ENCODE results near the gene SYT14. TPM values are rescaled to one million over a fixed set of nuclear protein-coding genes. Genes with fewer than 3 reads are reported as not detected.
"Not testable (repeated sequence)": the region's sequence is repeated elsewhere in the genome, so short reads cannot be mapped to it uniquely, and the experiment has no call there.

SYT14 gene
- total RNA-seq: not detected

DNA sequence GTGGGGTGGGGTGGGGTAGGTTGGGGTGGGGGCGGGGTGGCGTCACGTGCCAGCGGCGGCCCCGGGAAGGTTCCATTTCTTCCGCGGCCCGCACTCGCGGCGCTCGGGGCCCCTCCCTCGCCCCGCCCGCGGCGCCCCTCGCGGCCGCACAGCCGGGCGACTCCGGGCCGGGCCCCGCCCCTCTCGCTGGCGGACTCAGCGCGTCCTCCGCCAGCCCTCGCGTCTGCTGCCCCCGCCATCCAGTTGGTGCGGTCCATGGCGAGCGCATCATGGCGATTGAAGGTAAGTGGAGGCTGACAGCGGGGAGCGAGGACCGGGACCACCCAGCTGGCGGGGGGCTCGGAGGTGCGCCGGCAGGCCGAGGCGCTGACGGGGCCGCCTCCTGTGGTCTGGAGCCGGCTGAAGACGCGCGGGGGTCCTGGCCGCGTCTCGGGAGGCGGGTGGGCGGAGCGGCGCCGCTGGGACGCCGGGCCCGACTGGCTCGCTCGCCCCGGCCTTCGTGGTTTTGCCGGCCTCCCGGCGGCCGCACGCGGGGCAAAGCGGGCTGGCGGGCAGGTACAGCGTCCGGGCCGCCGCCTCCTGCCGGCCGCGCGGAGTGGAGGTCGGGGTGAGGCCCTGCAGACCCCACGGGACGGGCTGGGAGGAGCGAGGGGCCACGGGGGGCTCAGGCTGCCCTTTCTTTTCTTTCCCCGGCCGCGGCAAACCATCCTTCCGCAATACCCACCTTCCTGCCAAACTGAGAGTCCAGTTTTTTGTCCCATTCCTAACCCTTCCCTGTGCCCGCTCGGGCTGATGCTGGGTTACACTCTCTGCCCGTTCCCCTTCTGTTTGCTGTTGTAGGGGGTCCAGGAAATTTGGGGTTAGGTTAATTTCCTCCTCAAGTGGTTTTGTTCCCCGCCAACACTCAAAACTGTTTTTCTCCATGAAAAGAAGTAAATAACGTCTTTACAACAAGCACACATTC lies at the start of gene SYT14:
TSS of gene SYT14 (plus strand) at position 222 of the 964 bp plus-strand sequence. CDS start at position 270, 48 bp downstream.
- H3K36me3 Mint-ChIP-seq: peaks cover 27% of the 10 kb centered on the region
- peak in 1 of 2 donors; percentile 43 for ATAC-seq

DNA sequence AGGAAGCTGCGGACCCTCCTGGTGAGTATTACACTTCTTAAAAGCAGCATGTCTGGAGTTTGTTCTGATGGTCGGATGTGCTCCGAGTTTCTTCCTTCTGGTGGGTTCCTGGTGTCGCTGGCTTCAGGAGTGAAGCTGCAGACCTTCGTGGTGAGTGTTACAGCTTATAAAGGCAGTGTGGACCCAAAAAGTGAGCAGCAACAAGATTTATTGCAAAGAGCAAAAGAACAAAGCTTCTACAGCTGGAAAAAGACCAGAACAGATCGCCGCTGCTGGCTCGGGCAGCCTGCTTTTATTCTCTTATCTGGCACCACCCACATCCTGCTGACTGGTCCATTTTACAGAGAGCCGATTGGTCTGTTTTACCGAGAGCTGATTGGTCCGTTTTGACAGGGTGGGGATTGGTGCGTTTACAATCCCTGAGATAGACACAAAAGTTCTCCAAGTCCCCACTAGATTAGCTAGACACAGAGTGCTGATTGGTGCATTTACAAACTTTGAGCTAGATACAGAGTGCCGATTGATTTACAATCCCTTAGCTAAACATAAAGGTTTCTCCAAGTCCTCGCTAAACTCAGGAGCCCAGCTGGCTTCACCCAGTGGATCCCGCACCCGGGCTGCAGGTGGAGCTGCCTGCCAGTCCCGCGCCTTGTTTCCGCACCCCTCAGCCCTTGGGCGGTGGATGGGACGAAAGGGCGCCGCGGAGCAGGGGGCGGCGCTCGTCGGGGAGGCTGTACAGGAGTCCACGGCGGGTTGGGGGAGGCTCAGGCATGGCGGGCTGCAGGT lies 49.5 kb upstream of the SYT14 start:
- peaks cover 0 to 26% of the 10 kb centered on the region in 2 donors for H3K4me1 Mint-ChIP-seq (ENCODE audit: low read depth in 2 of 2)
- not testable (repeated sequence) for H3K36me3 Mint-ChIP-seq, H3K27ac Mint-ChIP-seq

More for the DNA sequence above, at the start of gene SYT14:
- H3K4me3 Mint-ChIP-seq: peak within 1 kb of the TSS; percentile 72
- H3K4me1 Mint-ChIP-seq (ENCODE audit: low read depth in 2 of 2): peaks cover 6 to 9% of the 10 kb centered on the region in 2 donors
- no peak within 1 kb of the TSS for H3K27ac Mint-ChIP-seq
- DNase-seq (ENCODE audit: low spot score): no peak
- H3K9me3 Mint-ChIP-seq: peaks cover 6% of the 10 kb centered on the region
- H3K27me3 Mint-ChIP-seq: peaks cover 36 to 61% of the 10 kb centered on the region in 2 donors

DNA sequence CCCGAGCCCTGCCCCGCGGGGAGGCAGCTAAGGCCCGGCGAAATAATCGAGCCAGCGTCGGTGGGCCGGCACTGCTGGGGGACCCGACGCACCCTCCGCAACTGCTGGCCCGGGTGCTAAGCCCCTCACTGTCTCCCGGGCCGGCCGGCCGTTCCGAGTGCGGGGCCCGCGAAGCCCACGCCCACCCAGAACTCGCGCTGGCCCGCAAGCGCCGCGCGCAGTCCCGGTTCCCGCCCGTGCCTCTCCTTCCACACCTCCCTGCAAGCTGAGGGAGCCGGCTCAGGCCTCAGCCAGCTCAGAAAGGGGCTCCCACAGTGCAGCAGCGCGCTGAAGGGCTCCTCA lies 49.0 kb upstream of the SYT14 start:
- Mint-ChIP-seq H3K36me3 (no peaks in the 10 kb centered on the region), H3K4me3 (no peak overlapping the region), H3K4me1 (ENCODE audit: low read depth in 2 of 2) (peaks cover 0 to 22% of the 10 kb centered on the region in 2 donors), H3K9me3 (no peaks in the 10 kb centered on the region), H3K27me3 (peaks cover 21 to 23% of the 10 kb centered on the region in 2 donors), H3K27ac (no peak overlapping the region)
- ATAC-seq (no peak), DNase-seq (ENCODE audit: low spot score) (no peak)

More for the DNA sequence above, 49.5 kb upstream of the SYT14 start:
- not testable (repeated sequence) for H3K9me3 Mint-ChIP-seq; DNase-seq (ENCODE audit: low spot score); H3K4me3 Mint-ChIP-seq; ATAC-seq
- H3K27me3 Mint-ChIP-seq: peaks cover 16 to 21% of the 10 kb centered on the region in 2 donors

DNA sequence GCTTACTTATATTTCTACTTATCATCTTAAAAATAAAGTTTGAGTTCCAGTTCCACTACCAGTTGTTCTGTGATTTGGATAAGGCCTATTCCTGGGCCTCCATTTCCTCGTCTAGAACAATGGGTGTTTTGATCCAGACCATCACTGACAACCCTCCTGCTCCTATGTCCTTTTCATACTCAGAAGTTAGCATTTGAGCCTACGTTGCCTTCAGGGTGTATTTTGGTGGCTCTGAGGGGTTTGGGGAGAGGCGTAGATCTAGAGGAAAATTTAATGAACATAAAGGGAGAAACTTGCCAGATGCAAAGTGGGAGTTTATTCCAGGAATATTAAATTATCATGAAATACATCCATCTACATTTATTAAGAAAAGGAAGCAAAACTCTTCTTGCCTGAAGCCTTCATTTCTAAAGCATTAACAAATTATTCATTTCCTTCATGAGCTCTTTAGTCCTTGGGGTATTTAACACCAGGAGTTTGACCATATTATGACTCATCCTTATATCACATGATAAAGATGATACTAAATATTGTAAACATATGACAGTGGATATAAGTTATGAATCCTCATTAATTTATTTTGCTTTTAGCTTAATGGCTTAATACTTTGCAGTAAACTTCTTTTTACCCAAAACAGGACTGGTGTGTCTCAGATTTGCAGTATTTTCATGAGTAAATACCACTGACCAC lies 47.2 kb upstream of the SYT14 start:
- ATAC-seq (no peak), DNase-seq (ENCODE audit: low spot score) (no peak)
- Mint-ChIP-seq H3K27ac (no peak overlapping the region), H3K9me3 (no peaks in the 10 kb centered on the region), H3K4me3 (no peak overlapping the region), H3K27me3 (peaks cover 30 to 33% of the 10 kb centered on the region in 2 donors), H3K36me3 (no peaks in the 10 kb centered on the region), H3K4me1 (ENCODE audit: low read depth in 2 of 2) (peaks cover 0 to 12% of the 10 kb centered on the region in 2 donors)

DNA sequence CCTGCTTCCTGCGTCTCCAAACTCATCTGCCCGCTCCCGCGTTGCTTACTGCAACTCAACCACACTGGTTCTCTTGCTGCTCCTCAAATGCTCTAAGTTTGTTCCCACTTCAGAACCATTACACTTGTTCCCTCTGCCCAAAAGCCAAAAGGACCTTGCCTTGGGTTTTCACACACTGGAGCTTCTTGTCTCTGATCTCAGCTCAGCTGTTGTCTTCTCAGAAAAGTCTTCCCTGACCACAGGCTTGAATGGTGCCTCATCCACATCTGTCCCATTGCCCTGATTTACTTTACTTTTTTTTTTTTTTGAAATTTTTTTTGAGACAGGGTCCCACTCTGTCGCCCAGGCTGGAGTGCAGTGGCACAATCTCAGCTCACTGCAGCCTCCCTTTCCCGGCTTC lies 44.3 kb upstream of the SYT14 start:
- no peaks in the 10 kb centered on the region for H3K4me1 Mint-ChIP-seq (ENCODE audit: low read depth in 2 of 2)
- no peak for ATAC-seq
- no peaks in the 10 kb centered on the region for H3K36me3 Mint-ChIP-seq

DNA sequence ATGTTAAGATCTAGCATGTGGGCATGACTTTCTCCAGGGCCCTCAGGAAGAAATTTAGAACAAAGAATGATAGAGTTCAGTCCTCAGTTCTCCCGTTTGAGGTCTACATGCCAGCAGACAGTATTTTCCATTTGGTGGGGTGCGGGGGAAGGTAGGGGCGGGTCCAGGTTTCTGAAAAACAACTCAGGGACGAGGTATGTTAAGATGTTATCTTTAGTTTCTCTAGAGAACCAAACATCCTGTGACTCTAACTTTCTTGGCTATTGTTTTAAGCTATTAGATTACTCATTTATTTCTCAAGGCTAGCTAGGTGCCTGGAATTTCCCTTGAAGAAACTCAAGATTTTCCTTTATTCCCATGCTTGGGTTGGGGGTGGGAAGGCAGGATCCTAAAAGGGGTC lies 42.3 kb upstream of the SYT14 start:
- no peaks in the 10 kb centered on the region for H3K9me3 Mint-ChIP-seq
- H3K4me3 Mint-ChIP-seq: no peak overlapping the region
- no peaks in the 10 kb centered on the region for H3K4me1 Mint-ChIP-seq (ENCODE audit: low read depth in 2 of 2)
- H3K36me3 Mint-ChIP-seq: no peaks in the 10 kb centered on the region
- no peak for DNase-seq (ENCODE audit: low spot score)
- peaks cover 26 to 37% of the 10 kb centered on the region in 2 donors for H3K27me3 Mint-ChIP-seq
- no peak for ATAC-seq
- no peak overlapping the region for H3K27ac Mint-ChIP-seq

More for the DNA sequence above, 44.3 kb upstream of the SYT14 start:
- H3K27me3 Mint-ChIP-seq: peaks cover 22 to 32% of the 10 kb centered on the region in 2 donors
- H3K27ac Mint-ChIP-seq: no peak overlapping the region
- H3K9me3 Mint-ChIP-seq: no peaks in the 10 kb centered on the region
- H3K4me3 Mint-ChIP-seq: no peak overlapping the region
- no peak for DNase-seq (ENCODE audit: low spot score)

DNA sequence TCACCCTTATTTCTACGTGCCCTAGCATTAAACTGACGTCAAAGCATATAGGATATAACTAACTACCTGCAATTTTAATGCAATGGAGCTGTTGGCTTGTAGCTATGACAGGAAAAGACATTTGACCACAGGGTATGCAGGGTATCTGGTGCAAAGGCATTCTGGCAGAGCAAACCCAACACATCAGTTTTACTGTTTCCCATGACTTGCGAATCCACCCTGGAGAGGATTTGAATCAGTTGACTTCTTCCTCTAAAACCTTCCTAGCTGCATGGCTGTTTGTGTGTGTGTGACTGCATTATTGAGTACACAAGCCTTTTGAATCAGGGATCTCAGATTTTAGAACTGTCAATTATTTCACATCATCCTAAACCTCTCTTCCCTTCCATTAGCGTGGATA lies 41.7 kb upstream of the SYT14 start:
- no peak overlapping the region for H3K4me3 Mint-ChIP-seq
- ATAC-seq: no peak
- H3K36me3 Mint-ChIP-seq: no peaks in the 10 kb centered on the region
- H3K27me3 Mint-ChIP-seq: peaks cover 28 to 42% of the 10 kb centered on the region in 2 donors
- H3K9me3 Mint-ChIP-seq: no peaks in the 10 kb centered on the region
- no peak for DNase-seq (ENCODE audit: low spot score)
- no peaks in the 10 kb centered on the region for H3K4me1 Mint-ChIP-seq (ENCODE audit: low read depth in 2 of 2)
- no peak overlapping the region for H3K27ac Mint-ChIP-seq

DNA sequence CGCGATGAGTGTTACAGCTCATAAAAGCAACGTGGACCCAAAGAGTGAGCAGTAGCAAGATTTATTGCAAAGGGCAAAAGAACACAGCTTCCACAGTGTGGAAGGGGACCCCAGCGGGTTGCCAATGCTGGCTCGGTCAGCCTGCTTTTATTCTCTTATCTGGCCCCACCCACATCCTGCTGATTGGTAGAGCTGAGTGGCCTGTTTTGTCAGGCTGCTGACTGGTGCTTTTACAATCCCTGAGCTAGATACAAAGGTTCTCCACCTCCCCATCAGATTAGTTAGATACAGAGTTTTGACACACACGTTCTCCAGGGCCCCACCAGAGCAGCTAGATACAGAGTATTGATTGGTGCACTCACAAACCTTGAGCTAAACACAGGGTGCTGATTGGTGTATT lies 39.7 kb upstream of the SYT14 start:
- not testable (repeated sequence) for DNase-seq (ENCODE audit: low spot score); H3K27ac Mint-ChIP-seq; H3K36me3 Mint-ChIP-seq; H3K4me1 Mint-ChIP-seq (ENCODE audit: low read depth in 2 of 2); H3K4me3 Mint-ChIP-seq; ATAC-seq; H3K9me3 Mint-ChIP-seq
- peaks cover 30 to 42% of the 10 kb centered on the region in 2 donors for H3K27me3 Mint-ChIP-seq

DNA sequence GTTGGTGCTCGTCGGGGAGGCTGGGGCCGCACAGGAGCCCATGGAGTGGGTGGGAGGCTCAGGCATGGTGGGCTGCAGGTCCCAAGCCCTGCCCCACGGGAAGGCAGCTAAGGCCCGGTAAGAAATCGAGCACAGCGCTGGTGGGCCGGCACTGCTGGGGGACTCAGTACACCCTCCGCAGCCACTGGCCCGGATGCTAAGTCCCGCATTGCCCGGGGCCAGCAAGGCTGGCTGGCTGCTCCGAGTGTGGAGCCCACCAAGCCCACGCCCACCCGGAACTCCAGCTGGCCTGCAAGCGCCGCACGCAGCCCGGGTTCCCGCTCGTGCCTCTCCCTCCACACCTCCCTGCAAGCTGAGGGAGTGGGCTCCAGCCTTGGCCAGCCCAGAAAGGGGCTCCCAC lies 39.2 kb upstream of the SYT14 start:
- H3K4me1 Mint-ChIP-seq (ENCODE audit: low read depth in 2 of 2); H3K36me3 Mint-ChIP-seq; H3K27ac Mint-ChIP-seq; H3K9me3 Mint-ChIP-seq; ATAC-seq; DNase-seq (ENCODE audit: low spot score); H3K4me3 Mint-ChIP-seq: not testable (repeated sequence)
- peaks cover 26 to 42% of the 10 kb centered on the region in 2 donors for H3K27me3 Mint-ChIP-seq

DNA sequence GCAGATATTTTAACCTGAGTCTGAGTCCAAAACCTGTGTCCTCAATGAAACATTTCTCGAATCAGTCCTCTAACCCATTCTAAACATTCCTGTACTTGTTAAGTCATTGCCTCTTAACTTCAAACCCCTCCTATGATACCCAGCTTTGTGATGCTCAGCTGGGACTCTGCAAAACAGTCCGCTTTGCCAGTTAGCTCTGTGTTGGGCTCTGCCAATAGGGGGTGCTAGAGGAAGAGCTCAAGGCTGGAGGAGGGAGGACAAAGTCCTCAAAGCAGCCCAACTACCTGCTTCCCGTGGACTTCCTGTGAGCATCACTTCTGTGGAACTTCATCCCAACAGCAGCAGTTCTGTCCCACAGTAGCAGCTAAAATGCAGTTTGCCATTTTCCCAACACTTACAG lies 38.1 kb upstream of the SYT14 start:
- no peak overlapping the region for H3K4me3 Mint-ChIP-seq
- H3K36me3 Mint-ChIP-seq: no peaks in the 10 kb centered on the region
- no peaks in the 10 kb centered on the region for H3K9me3 Mint-ChIP-seq
- no peak for ATAC-seq
- H3K4me1 Mint-ChIP-seq (ENCODE audit: low read depth in 2 of 2): no peaks in the 10 kb centered on the region
- no peak for DNase-seq (ENCODE audit: low spot score)
- no peak overlapping the region for H3K27ac Mint-ChIP-seq
- H3K27me3 Mint-ChIP-seq: peaks cover 21 to 37% of the 10 kb centered on the region in 2 donors

DNA sequence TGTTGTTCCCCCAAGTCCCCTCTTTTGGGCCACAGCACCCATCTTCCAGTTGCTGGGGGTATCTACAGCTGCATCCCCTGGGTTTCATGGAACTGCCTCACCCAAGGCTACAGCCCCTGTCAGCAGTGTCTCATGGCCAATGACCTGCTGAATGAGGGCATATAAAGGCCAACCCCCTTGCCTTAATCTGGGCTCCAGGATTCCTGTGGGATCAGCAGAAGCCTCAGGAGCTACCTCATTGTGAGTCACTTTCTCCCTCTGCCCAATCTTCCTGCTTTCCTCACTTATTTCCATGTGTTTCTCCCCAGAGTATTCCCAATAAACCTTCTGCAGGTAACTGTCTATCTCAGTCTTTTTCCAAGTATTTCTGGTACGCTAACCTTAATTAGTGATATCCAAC lies 37.3 kb upstream of the SYT14 start:
- Mint-ChIP-seq H3K27me3 (peaks cover 19 to 35% of the 10 kb centered on the region in 2 donors), H3K4me1 (ENCODE audit: low read depth in 2 of 2) (no peaks in the 10 kb centered on the region), H3K4me3 (no peak overlapping the region), H3K27ac (no peak overlapping the region), H3K9me3 (no peaks in the 10 kb centered on the region), H3K36me3 (no peaks in the 10 kb centered on the region)
- ATAC-seq: no peak
- no peak for DNase-seq (ENCODE audit: low spot score)

DNA sequence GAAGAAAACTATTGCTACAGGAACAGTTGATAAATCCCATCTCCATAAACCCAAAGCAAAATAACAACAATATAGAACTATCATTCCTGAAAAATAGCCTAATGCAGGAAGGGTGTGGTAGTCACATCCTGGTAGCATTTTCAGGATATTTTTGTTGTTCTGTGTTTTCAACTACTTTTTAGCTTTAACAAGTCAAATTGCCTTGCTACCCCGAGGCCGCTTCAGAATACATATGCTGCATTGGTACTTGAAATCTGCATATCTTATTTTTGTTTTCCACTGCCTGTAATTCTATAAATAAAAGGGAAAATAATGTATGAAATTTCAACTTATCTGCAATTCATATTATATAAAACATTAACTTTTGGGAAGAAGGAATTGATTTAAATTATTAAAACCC lies 36.8 kb upstream of the SYT14 start:
- H3K27me3 Mint-ChIP-seq: peaks cover 16 to 30% of the 10 kb centered on the region in 2 donors
- no peak for ATAC-seq
- no peak overlapping the region for H3K27ac Mint-ChIP-seq
- DNase-seq (ENCODE audit: low spot score): no peak
- no peaks in the 10 kb centered on the region for H3K36me3 Mint-ChIP-seq
- H3K9me3 Mint-ChIP-seq: no peaks in the 10 kb centered on the region
- no peaks in the 10 kb centered on the region for H3K4me1 Mint-ChIP-seq (ENCODE audit: low read depth in 2 of 2)
- no peak overlapping the region for H3K4me3 Mint-ChIP-seq

DNA sequence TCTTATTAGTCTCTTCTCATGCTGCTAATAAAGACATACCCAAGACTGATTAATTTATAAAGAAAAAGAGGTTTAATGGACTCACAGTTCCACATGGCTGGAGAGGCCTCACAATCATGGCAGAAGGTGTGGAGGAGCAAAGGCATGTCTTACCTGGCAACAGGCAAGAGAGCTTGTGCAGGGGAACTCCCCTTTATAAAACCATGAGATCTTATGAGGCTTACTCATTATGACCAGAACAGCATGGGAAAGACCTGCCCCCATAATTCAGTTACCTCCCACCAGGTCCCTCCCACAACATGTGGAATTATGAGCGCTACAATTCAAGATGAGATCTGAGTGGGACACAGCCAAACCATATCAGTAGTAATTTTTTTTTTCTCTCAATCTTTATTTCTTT lies 33.2 kb upstream of the SYT14 start:
- H3K9me3 Mint-ChIP-seq; ATAC-seq; H3K36me3 Mint-ChIP-seq; H3K4me1 Mint-ChIP-seq (ENCODE audit: low read depth in 2 of 2); DNase-seq (ENCODE audit: low spot score); H3K27ac Mint-ChIP-seq; H3K4me3 Mint-ChIP-seq: not testable (repeated sequence)
- peaks cover 11 to 19% of the 10 kb centered on the region in 2 donors for H3K27me3 Mint-ChIP-seq

All from natural killer cell treated with Interleukin-12 subunit alpha and Interleukin-12 subunit beta and Interleukin-15 and Interleukin-18, amount 100 ng/mL, for 72 hours (primary cell).